ENCODE measurements around the gene CLCF1.

CLCF1 gene

DNA sequence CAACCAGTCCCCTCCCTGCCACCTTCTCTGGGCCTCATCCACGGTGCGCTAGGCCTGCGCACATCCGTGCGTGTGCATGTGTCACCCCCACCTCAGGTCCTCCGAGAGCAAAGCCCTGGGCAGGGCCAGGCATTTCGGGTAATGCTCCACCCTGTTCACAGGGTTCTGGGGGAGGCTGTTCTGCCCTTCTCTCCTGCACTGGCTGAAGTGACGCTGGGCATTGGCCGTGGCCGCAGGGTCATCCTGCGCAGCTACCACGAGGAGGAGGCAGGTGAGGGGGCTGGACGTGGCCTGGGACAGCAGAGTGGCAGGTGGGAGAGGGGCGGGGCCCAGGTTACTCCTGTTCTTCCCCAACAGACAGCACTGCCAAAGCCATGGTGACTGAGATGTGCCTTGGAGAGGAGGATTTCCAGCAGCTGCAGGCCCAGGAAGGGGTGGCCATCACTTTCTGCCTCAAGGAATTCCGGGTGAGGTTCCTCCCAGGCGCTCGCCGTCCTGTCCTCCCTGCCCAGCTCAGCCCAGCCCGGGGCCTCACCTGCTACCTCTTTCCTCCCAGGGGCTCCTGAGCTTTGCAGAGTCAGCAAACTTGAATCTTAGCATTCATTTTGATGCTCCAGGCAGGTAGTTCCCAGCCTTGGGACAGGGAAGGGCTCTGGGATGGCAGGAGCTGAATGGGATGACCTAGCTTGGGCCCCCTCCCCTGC, 22.3 kb upstream of the CLCF1 start:
- no peak for DNase-seq

DNA sequence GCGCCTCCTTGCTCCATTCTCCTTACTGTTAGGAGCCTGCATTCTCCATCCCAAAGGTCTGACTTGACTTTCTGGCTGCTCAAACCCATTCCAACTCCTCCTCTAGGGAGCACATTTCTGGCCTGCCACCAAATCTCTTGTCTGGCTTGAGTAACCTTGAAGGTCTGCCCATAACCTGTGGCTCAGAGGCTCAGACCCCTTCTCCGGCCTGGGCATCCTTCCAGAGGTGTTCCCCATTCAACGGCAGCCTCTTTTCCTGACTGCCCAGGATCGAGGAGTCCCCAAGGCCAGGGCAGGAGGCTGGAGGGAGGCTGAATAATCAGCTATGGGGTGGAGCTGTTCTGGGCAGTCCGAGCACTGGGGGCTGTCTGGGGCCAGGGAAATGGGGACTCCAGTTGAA, 20.6 kb upstream of the CLCF1 start:
- no peak for DNase-seq

- peak in 1 of 2 experiments; percentile 18 for DNase-seq
Observed at GRCh38 chr11:67393437-67393836, 20.0 kb upstream of the CLCF1 start.

GRCh38 chr11:67392183-67392715, 18.9 kb upstream of the CLCF1 start:
- no peak for DNase-seq

GRCh38 chr11:67391304-67392182, 18.1 kb upstream of the CLCF1 start, which contains the start of gene RAD9A:
RAD9A (plus strand) TSS chr11:67391986; CDS start chr11:67392045, 59 bp downstream.
- DNase-seq = peak; percentile 94

- DNase-seq = no peak
Observed at GRCh38 chr11:67390947-67391303, 17.5 kb upstream of the CLCF1 start.

GRCh38 chr11:67389477-67389876, 16.1 kb upstream of the CLCF1 start:
- peak; percentile 76 to 78 for DNase-seq

GRCh38 chr11:67387518-67387917, 14.1 kb upstream of the CLCF1 start:
- DNase-seq = no peak

- no peak for DNase-seq
Observed at GRCh38 chr11:67387069-67387468, 13.7 kb upstream of the CLCF1 start.

- DNase-seq = no peak
Observed at GRCh38 chr11:67384851-67385366, 11.5 kb upstream of the CLCF1 start.

DNA sequence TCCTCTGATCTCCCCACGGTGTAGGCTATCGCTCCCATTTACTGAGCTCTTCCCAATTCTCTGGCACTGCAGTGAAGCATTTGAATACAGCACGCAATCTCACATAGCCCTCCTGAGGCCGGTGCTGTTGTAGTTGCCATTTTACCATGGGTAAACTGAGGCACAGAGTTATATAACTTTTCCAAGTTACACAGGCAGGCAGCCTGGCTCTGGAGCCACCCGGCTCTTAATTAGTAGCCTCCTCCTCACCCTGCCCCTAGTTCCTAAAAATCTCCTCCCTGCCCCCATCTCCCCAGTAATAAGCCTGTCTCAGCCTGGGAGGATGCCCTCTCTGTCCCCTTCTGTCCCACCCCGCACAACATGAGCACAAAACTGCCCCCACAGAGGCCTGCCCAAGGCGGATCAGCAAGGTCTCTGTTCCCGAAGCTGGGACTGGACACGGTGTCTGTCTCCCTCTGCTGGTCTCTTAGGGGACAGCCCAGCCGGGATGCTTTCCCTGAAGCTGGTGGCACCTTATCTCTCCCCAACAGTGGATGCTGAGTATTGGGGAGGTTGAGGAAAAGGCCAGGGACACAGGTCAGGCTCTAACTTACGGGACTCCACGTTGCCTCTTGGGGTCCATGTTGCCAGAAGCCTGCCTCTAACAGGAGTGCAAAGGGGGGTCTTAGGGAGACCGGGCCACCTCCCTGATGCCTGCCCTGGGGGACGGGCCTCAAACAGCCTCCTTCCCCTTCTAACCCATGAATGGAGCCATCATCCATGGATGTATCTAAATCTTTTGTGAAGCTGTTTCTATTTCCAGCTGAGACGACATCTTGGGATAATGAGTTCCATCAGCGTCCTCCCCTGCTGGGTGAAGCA, 9.1 kb upstream of the CLCF1 start:
- peak; percentile 92 for DNase-seq

- no peak for DNase-seq
Observed at GRCh38 chr11:67381244-67381972, 8.0 kb upstream of the CLCF1 start.

DNA sequence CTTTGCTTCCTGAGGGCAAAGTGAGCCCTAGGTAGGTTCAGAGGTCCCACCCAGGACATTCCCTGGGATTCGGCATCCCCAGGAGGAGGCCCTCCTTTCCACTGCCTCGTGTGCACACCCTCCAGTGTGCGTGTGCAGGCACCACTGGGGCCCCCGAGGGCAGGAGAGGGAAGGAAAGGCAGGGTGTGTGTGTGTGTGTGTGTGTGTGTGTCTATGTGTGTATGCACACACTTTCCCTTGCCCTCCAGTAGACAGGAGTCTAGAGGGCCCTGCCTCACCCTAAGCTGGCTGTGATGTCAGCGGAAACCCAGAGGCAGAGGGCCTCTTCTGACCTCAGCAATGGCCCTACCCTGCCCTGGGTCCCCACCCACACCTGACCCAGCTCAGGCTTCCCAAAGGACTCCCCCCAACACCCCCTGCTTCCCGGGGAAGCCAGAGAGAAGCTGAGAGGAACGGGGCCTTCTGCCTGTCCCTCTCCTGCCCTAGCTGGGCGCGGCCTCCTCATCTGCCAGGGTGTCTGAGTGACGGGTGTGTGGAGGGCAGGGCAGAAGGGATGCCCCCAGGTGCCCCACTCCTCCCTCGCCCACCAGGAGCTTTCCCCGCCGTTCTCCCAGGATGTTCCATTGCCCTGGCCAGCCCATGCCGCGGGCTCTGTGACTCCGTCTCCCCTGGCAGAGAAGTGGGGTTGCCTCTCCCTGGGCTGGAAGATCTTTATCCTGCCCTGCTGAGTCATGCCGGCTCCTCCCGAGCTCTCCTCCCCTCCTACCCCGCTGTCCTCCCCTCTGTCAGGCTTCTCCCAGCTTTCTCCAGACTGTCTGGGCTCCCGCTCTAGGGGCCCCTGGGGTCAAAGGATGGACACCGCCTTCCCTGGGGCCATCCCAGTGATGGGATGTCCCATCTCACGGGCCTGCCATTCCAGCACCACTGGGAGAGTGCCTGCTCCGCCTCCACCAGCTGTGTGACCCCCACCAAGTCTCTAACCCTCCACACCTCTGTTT, 6.0 kb upstream of the CLCF1 start:
- no peak for DNase-seq

DNA sequence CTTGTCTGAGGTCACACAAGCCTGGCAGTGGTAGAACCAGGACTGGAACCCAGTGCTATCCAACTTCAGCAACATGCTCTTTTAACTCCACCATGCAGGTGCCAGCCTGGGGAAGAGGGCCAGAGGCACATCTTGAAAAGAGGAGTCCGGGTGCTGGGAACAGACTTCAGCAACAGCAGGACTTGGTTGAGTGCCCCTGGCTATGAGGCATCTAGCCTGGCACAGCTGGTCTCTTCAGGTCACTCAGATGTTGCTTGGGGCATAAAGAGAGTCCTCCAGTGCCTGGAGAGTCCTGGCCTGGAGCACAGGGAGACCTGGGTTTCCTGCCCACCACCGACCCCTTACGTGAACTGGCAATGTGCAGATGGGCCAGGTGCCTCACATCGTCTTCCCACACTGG, 5.1 kb upstream of the CLCF1 start:
- no peak for DNase-seq

DNA sequence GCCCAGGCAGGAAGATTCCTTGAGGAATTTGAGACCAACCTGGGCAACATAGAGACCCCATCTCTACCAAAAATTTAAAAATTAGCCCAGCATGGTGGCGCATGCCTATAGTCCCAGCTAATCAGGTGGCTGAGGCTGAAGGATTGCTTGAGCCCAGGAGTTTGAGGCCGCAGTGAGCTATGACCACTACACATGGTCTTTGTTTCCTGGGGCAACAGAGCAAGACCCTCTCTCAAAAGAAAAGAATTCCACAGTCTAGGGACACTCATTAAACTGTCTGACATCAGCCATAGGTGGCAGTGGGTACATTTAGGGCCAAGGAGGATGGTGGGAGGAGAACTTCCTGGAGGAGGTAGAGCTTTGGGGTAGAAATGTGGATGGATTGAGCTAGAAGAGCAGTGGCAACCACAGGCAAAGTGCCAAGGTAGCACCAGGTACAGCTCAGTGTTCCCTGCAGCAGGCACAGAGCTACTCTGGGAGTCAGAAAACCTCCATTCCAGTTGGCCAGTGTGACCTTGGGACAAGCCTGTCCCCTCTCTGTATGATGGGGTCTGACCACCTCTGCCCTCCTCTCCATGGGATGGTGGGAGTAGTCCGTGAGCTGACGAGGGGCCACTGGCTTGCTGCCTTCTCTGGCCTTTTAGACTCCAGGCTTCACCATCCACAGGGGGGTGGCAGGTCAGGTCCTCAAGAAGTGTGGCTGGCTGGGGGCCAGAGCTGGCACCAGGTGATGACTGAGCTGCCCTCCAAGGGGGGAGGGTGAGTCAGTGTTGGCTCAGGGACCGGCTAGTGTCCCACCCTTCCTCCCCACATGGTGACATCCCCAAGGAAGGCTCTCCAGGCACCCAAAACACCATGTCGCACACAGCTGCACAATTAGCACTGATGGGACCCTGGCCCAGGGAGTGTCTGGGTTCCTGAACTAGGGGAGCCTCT, 3.7 kb upstream of the CLCF1 start:
- no peak for DNase-seq

DNA sequence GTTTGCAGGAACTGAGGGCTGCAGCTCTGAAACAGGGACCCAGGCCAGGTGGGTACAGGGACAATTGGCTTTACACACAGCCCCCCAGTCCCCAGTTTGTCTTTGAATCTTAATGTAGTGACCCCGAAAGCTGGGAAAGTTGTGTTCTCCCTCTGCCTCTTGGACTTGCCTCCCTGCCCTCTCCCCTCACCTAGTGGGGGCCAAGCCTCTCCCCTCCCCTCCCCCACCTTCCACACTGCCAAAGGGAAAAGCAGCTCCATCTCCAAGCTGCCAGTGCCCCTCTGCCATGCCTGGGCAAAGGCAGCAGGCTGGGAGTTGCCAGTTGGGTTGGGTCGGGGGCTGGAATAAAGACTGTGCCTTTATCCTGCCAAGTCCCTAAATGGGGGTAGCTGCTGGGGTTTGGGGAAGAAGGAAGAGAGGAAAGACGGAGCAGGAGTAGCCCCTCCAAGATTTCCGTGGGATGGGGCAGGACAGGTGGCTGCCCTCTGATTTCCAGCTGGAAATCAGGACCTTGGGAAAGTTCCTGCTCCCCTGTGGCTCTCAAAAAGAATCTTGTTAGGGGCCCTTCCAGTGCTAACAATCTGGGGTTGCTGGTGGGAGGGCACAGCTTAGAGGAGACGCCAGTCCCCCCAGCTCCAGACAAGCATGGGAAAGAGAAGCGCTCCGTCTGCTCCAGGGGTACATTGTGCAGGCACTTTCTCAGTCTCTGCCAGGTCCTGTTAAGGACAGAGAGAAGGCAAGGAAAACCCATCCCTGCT, 2.8 kb upstream of the CLCF1 start:
- DNase-seq = no peak

GRCh38 chr11:67375320-67376055, 2.1 kb upstream of the CLCF1 start:
- DNase-seq = no peak
